ENCODE results near the gene PIR.

GRCh38 chrX:15514279-15514678 is 21.1 kb upstream of the PIR start:
- TF ChIP-seq CTCF (conservative IDR thresholded peaks at IDR 0.05; ENCODE audit: low read length) (no peak), EZH2phosphoT487 (IDR thresholded peaks at IDR 0.05; ENCODE audit: borderline replicate concordance, low read depth, low read length) (no peak)
